ENCODE data around the gene UNCX. TPM values are rescaled to one million over a fixed set of nuclear protein-coding genes. Genes with fewer than 3 reads are reported as not detected.

UNCX gene
- total and polyA plus RNA-seq, 2 experiments from 2014 or later: not detected

GRCh38 chr7:1223196-1223981, 9.3 kb upstream of the UNCX start:
- in situ Hi-C loops (cut with MboI): no loop called here
- Histone ChIP-seq H3K9me3 (ENCODE audit: low read depth) (no peaks in the 10 kb centered on the region), H3K36me3 (ENCODE audit: low read depth) (no peaks in the 10 kb centered on the region), H3K9me2 (ENCODE audit: insufficient read depth) (no peaks in the 10 kb centered on the region), H3K4me1 (ENCODE audit: insufficient read depth) (no peaks in the 10 kb centered on the region), H3K4me2 (ENCODE audit: unreplicated experiment) (no peak overlapping the region), H4K20me1 (ENCODE audit: insufficient read depth) (no peaks in the 10 kb centered on the region), H2AFZ (no peak overlapping the region), H3K4me3 (no peak overlapping the region), H3K27me3 (replicated peaks; ENCODE audit: insufficient read depth) (peaks cover 88% of the 10 kb centered on the region), H3K27ac (no peak overlapping the region), H3F3A (ENCODE audit: insufficient read depth) (no peaks in the 10 kb centered on the region), H3K9ac (no peak overlapping the region), H3K79me2 (ENCODE audit: insufficient read depth) (no peaks in the 10 kb centered on the region)
- TF ChIP-seq EZH2phosphoT487 (IDR thresholded peaks at IDR 0.05; ENCODE audit: insufficient read depth, low read depth): no peak
- TF ChIP-seq EZH2 (IDR thresholded peaks at IDR 0.05; ENCODE audit: insufficient read depth, poor library complexity, severe bottlenecking): no peak
- WGBS, 2 experiments (ENCODE audit: low coverage in 1 of 2, low lambda C conversion rate in 2 of 2, missing lambda C conversion rate in 2 of 2): 51 to 53% methylated on average over 23 of the region's 23 CpGs
- no peak for DNase-seq

GRCh38 chr7:1224086-1224716, 8.5 kb upstream of the UNCX start:
- H3K27ac ChIP-seq: no peak overlapping the region
- no peaks in the 10 kb centered on the region for H3K9me3 ChIP-seq (ENCODE audit: low read depth)
- TF ChIP-seq EZH2phosphoT487 (IDR thresholded peaks at IDR 0.05; ENCODE audit: insufficient read depth, low read depth) (no peak), EZH2 (IDR thresholded peaks at IDR 0.05; ENCODE audit: insufficient read depth, poor library complexity, severe bottlenecking) (peak; percentile 71)
- no peaks in the 10 kb centered on the region for H3K9me2 ChIP-seq (ENCODE audit: insufficient read depth)
- H3K9ac ChIP-seq: no peak overlapping the region
- no peaks in the 10 kb centered on the region for H3F3A ChIP-seq (ENCODE audit: insufficient read depth)
- 3 to 4% methylated on average over 55 to 66 of the region's 66 CpGs for WGBS, 2 experiments (ENCODE audit: low coverage in 1 of 2, low lambda C conversion rate in 2 of 2, missing lambda C conversion rate in 2 of 2)
- in situ Hi-C loops (cut with MboI): no loop called here
- H2AFZ ChIP-seq: no peak overlapping the region
- no peak overlapping the region for H3K4me2 ChIP-seq (ENCODE audit: unreplicated experiment)
- H4K20me1 ChIP-seq (ENCODE audit: insufficient read depth): no peaks in the 10 kb centered on the region
- H3K4me1 ChIP-seq (ENCODE audit: insufficient read depth): no peaks in the 10 kb centered on the region
- DNase-seq: peak; percentile 35
- H3K79me2 ChIP-seq (ENCODE audit: insufficient read depth): no peaks in the 10 kb centered on the region
- peaks cover 89% of the 10 kb centered on the region for H3K27me3 ChIP-seq (replicated peaks; ENCODE audit: insufficient read depth)
- H3K4me3 ChIP-seq: no peak overlapping the region
- H3K36me3 ChIP-seq (ENCODE audit: low read depth): no peaks in the 10 kb centered on the region

GRCh38 chr7:1225030-1225429, 7.6 kb upstream of the UNCX start:
- H3K27ac ChIP-seq: no peak overlapping the region
- H3K36me3 ChIP-seq (ENCODE audit: low read depth): no peaks in the 10 kb centered on the region
- in situ Hi-C loops (cut with MboI): no loop called here
- 1% methylated on average over 11 of the region's 11 CpGs; no CpG with 5 or more reads in 1 of the 2 experiments for WGBS, 2 experiments (ENCODE audit: low coverage in 1 of 2, low lambda C conversion rate in 2 of 2, missing lambda C conversion rate in 2 of 2)
- no peak for DNase-seq
- no peak overlapping the region for H3K4me3 ChIP-seq
- no peaks in the 10 kb centered on the region for H3F3A ChIP-seq (ENCODE audit: insufficient read depth)
- H3K27me3 ChIP-seq (replicated peaks; ENCODE audit: insufficient read depth): peaks cover 88% of the 10 kb centered on the region
- no peak overlapping the region for H3K4me2 ChIP-seq (ENCODE audit: unreplicated experiment)
- no peaks in the 10 kb centered on the region for H3K9me2 ChIP-seq (ENCODE audit: insufficient read depth)
- H3K79me2 ChIP-seq (ENCODE audit: insufficient read depth): no peaks in the 10 kb centered on the region
- H3K4me1 ChIP-seq (ENCODE audit: insufficient read depth): no peaks in the 10 kb centered on the region
- TF ChIP-seq EZH2phosphoT487 (IDR thresholded peaks at IDR 0.05; ENCODE audit: insufficient read depth, low read depth) (no peak), EZH2 (IDR thresholded peaks at IDR 0.05; ENCODE audit: insufficient read depth, poor library complexity, severe bottlenecking) (no peak)
- H2AFZ ChIP-seq: no peak overlapping the region
- H4K20me1 ChIP-seq (ENCODE audit: insufficient read depth): no peaks in the 10 kb centered on the region
- H3K9ac ChIP-seq: no peak overlapping the region
- H3K9me3 ChIP-seq (ENCODE audit: low read depth): no peaks in the 10 kb centered on the region

- Histone ChIP-seq H3K9ac (no peak overlapping the region), H4K20me1 (ENCODE audit: insufficient read depth) (no peaks in the 10 kb centered on the region), H3K4me2 (ENCODE audit: unreplicated experiment) (no peak overlapping the region), H3K4me3 (no peak overlapping the region), H3K36me3 (ENCODE audit: low read depth) (no peaks in the 10 kb centered on the region), H3K9me3 (ENCODE audit: low read depth) (no peaks in the 10 kb centered on the region), H3K9me2 (ENCODE audit: insufficient read depth) (no peaks in the 10 kb centered on the region), H3K4me1 (ENCODE audit: insufficient read depth) (no peaks in the 10 kb centered on the region), H2AFZ (no peak overlapping the region), H3K27ac (no peak overlapping the region), H3K79me2 (ENCODE audit: insufficient read depth) (no peaks in the 10 kb centered on the region), H3K27me3 (replicated peaks; ENCODE audit: insufficient read depth) (peaks cover 86% of the 10 kb centered on the region), H3F3A (ENCODE audit: insufficient read depth) (no peaks in the 10 kb centered on the region)
- DNase-seq: peak; percentile 47
- TF ChIP-seq EZH2phosphoT487 (IDR thresholded peaks at IDR 0.05; ENCODE audit: insufficient read depth, low read depth): 0 out of 2 replicates have a peak, but pooled peaks have one; percentile 46
- TF ChIP-seq EZH2 (IDR thresholded peaks at IDR 0.05; ENCODE audit: insufficient read depth, poor library complexity, severe bottlenecking): peak; percentile 94
- in situ Hi-C loops (cut with MboI): no loop called here
- 11% methylated on average over 46 to 47 of the region's 52 CpGs for WGBS, 2 experiments (ENCODE audit: low coverage in 1 of 2, low lambda C conversion rate in 2 of 2, missing lambda C conversion rate in 2 of 2)
Measured at GRCh38 chr7:1225441-1226185, 7.1 kb upstream of the UNCX start.

Data from GM23248 (cell line).